SK-N-SH (cell line): ENCODE data around the gene FREY1.

Experiments used
- CTCF ChIP-seq: fragments of 200-600 bp; sonication (generic); IDR thresholded peaks from 2 replicates; pipeline ENCODE4 v1.6.1; 2017; ENCODE audit warnings: antibody characterized with exemption, mild to moderate bottlenecking, moderate library complexity
- EP300 ChIP-seq, 2 experiments: IDR thresholded peaks; 2 replicates each; pipeline versions ENCODE4 v1.4.0 to v1.6.1; 2012; ENCODE audit warnings: borderline replicate concordance in 1 of 2, low read depth in 1 of 2, low read length in 1 of 2
- IRF3 ChIP-seq: fragments of 150-350 bp; IDR thresholded peaks from 2 replicates; pipeline ENCODE4 v1.6.1; 2016; ENCODE audit warnings: mild to moderate bottlenecking, low read depth, low read length
- MAX ChIP-seq: IDR thresholded peaks from 2 replicates; pipeline ENCODE4 v1.4.0; 2012; ENCODE audit warnings: low read depth
- POLR2AphosphoS5 ChIP-seq: IDR thresholded peaks from 2 replicates; pipeline ENCODE4 v1.6.1; 2012; ENCODE audit warnings: low read depth, low read length
- RCOR1 ChIP-seq: fragments of 150-350 bp; IDR thresholded peaks from 2 replicates; pipeline ENCODE4 v1.6.1; 2017; ENCODE audit warnings: antibody characterized with exemption, low read length
- REST ChIP-seq: IDR thresholded peaks from 2 replicates; pipeline ENCODE4 v1.6.1; 2012; ENCODE audit warnings: mild to moderate bottlenecking, low read depth, low read length, moderate library complexity
- RFX5 ChIP-seq: IDR thresholded peaks from 2 replicates; pipeline ENCODE4 v1.6.1; 2012; ENCODE audit warnings: mild to moderate bottlenecking, improper control_type of control experiment, low read length
- SIN3A ChIP-seq: IDR thresholded peaks from 2 replicates; pipeline ENCODE4 v1.6.1; 2012; ENCODE audit warnings: low read depth, mild to moderate bottlenecking, low read length, moderate library complexity, borderline replicate concordance
- SMC3 ChIP-seq: IDR thresholded peaks from 2 replicates; pipeline ENCODE4 v1.6.1; 2012; ENCODE audit warnings: low read depth, low read length, improper control_type of control experiment
- TCF12 ChIP-seq: IDR thresholded peaks from 2 replicates; pipeline ENCODE4 v1.4.0; 2012
- TEAD4 ChIP-seq: IDR thresholded peaks from 2 replicates; pipeline ENCODE4 v1.4.0; 2012; ENCODE audit warnings: mild to moderate bottlenecking, borderline replicate concordance; ENCODE audit not compliant: insufficient read depth
- YY1 ChIP-seq: IDR thresholded peaks from 2 replicates; pipeline ENCODE4 v1.4.0; 2012; ENCODE audit warnings: low read depth, mild to moderate bottlenecking
- ZBTB33 ChIP-seq: IDR thresholded peaks from 2 replicates; pipeline ENCODE4 v1.4.0; 2012; ENCODE audit warnings: low read depth, borderline replicate concordance

GRCh38 chr11:45892856-45893255 is 14.2 kb downstream of the FREY1 start:
- TF ChIP-seq RFX5: no peak
- TF ChIP-seq SMC3: no peak
- no peak for TF ChIP-seq RCOR1
- no peak for TF ChIP-seq CTCF
- TF ChIP-seq REST: no peak
- no peak for TF ChIP-seq EP300 (IDR thresholded peaks at IDR 0.05; ENCODE audit: borderline replicate concordance in 1 of 2, low read depth in 1 of 2, low read length in 1 of 2)
- TF ChIP-seq IRF3: no peak
- no peak for TF ChIP-seq POLR2AphosphoS5
- TF ChIP-seq SIN3A: no peak
- no peak for TF ChIP-seq ZBTB33
- TF ChIP-seq MAX: no peak
- TF ChIP-seq YY1: no peak
- TF ChIP-seq TEAD4: no peak
- TF ChIP-seq TCF12: no peak
